ENCODE results near the gene RASGEF1C.

- TF ChIP-seq CTCF (IDR thresholded peaks at IDR 0.05) (no peak), EP300 (IDR thresholded peaks at IDR 0.05) (no peak), POLR2A (IDR thresholded peaks at IDR 0.05) (no peak), POLR2AphosphoS5 (IDR thresholded peaks at IDR 0.05) (no peak)
Observed at GRCh38 chr5:180168758-180169157, 40.3 kb downstream of the RASGEF1C start.
